ENCODE results near the gene SUGCT.
A peak's percentile ranks its signal among the peaks of the same experiment; 100 is the strongest.

The SUGCT gene

GRCh38 chr7:40197527-40197926, 62.7 kb downstream of the SUGCT start:
- no peak for TF ChIP-seq EZH2phosphoT487 (IDR thresholded peaks at IDR 0.05; ENCODE audit: borderline replicate concordance)
- Histone ChIP-seq H3K36me3 (ENCODE audit: insufficient read depth, low read length) (no peaks in the 10 kb centered on the region), H3K9ac (ENCODE audit: low read depth, low read length, poor library complexity, severe bottlenecking) (no peak overlapping the region), H3K9me3 (ENCODE audit: insufficient read depth, low read depth, low read length) (no peaks in the 10 kb centered on the region), H3K79me2 (ENCODE audit: insufficient read depth, low read length) (no peaks in the 10 kb centered on the region), H4K20me1 (ENCODE audit: insufficient read depth, low read length, poor library complexity, severe bottlenecking) (no peaks in the 10 kb centered on the region), H3K27me3 (ENCODE audit: insufficient read depth, low read length, poor library complexity, severe bottlenecking) (no peaks in the 10 kb centered on the region), H2AFZ (ENCODE audit: low read length) (no peak overlapping the region), H3K4me3 (ENCODE audit: low read length, poor library complexity, severe bottlenecking) (no peak overlapping the region), H3K4me1 (ENCODE audit: insufficient read depth, low read length, poor library complexity, severe bottlenecking) (no peaks in the 10 kb centered on the region), H3K4me2 (ENCODE audit: low read depth, low read length, poor library complexity, severe bottlenecking) (no peak overlapping the region), H3F3A (ENCODE audit: low read depth) (no peaks in the 10 kb centered on the region), H3K9me2 (replicated peaks; ENCODE audit: low read depth, low read length) (no peaks in the 10 kb centered on the region)

- Histone ChIP-seq H3K9me3 (ENCODE audit: insufficient read depth, low read depth, low read length) (no peaks in the 10 kb centered on the region), H3K4me2 (ENCODE audit: low read depth, low read length, poor library complexity, severe bottlenecking) (no peak overlapping the region), H3K4me1 (ENCODE audit: insufficient read depth, low read length, poor library complexity, severe bottlenecking) (no peaks in the 10 kb centered on the region), H3K36me3 (ENCODE audit: insufficient read depth, low read length) (no peaks in the 10 kb centered on the region), H4K20me1 (ENCODE audit: insufficient read depth, low read length, poor library complexity, severe bottlenecking) (no peaks in the 10 kb centered on the region), H3K79me2 (ENCODE audit: insufficient read depth, low read length) (no peaks in the 10 kb centered on the region), H3K9me2 (replicated peaks; ENCODE audit: low read depth, low read length) (no peaks in the 10 kb centered on the region), H3K9ac (ENCODE audit: low read depth, low read length, poor library complexity, severe bottlenecking) (no peak overlapping the region), H3K27me3 (ENCODE audit: insufficient read depth, low read length, poor library complexity, severe bottlenecking) (no peaks in the 10 kb centered on the region), H3F3A (ENCODE audit: low read depth) (no peaks in the 10 kb centered on the region), H2AFZ (ENCODE audit: low read length) (no peak overlapping the region), H3K4me3 (ENCODE audit: low read length, poor library complexity, severe bottlenecking) (no peak overlapping the region)
- TF ChIP-seq EZH2phosphoT487 (IDR thresholded peaks at IDR 0.05; ENCODE audit: borderline replicate concordance), result no peak
- TF ChIP-seq CTCF (conservative IDR thresholded peaks at IDR 0.05; ENCODE audit: low read length), result peak; percentile 55
These were observed 64.4 kb downstream of the SUGCT start for GRCh38 chr7:40199076-40199802.

- no peaks in the 10 kb centered on the region for H3K36me3 ChIP-seq (ENCODE audit: insufficient read depth, low read length)
- H3K9me3 ChIP-seq (ENCODE audit: insufficient read depth, low read depth, low read length), result no peaks in the 10 kb centered on the region
- H3K79me2 ChIP-seq (ENCODE audit: insufficient read depth, low read length), result no peaks in the 10 kb centered on the region
- no peaks in the 10 kb centered on the region for H3K4me1 ChIP-seq (ENCODE audit: insufficient read depth, low read length, poor library complexity, severe bottlenecking)
- H2AFZ ChIP-seq (ENCODE audit: low read length), result no peak overlapping the region
- H3K9ac ChIP-seq (ENCODE audit: low read depth, low read length, poor library complexity, severe bottlenecking), result no peak overlapping the region
- H3K9me2 ChIP-seq (replicated peaks; ENCODE audit: low read depth, low read length), result no peaks in the 10 kb centered on the region
- H3F3A ChIP-seq (ENCODE audit: low read depth), result no peaks in the 10 kb centered on the region
- H4K20me1 ChIP-seq (ENCODE audit: insufficient read depth, low read length, poor library complexity, severe bottlenecking), result no peaks in the 10 kb centered on the region
- H3K27me3 ChIP-seq (ENCODE audit: insufficient read depth, low read length, poor library complexity, severe bottlenecking), result no peaks in the 10 kb centered on the region
- TF ChIP-seq EZH2phosphoT487 (IDR thresholded peaks at IDR 0.05; ENCODE audit: borderline replicate concordance) (no peak), CTCF (conservative IDR thresholded peaks at IDR 0.05; ENCODE audit: low read length) (no peak)
- no peak overlapping the region for H3K4me3 ChIP-seq (ENCODE audit: low read length, poor library complexity, severe bottlenecking)
- no peak overlapping the region for H3K4me2 ChIP-seq (ENCODE audit: low read depth, low read length, poor library complexity, severe bottlenecking)
These were observed 66.0 kb downstream of the SUGCT start for GRCh38 chr7:40200791-40201190.

- Histone ChIP-seq H2AFZ (ENCODE audit: low read length) (no peak overlapping the region), H3K9me2 (replicated peaks; ENCODE audit: low read depth, low read length) (no peaks in the 10 kb centered on the region), H3K27me3 (ENCODE audit: insufficient read depth, low read length, poor library complexity, severe bottlenecking) (no peaks in the 10 kb centered on the region), H4K20me1 (ENCODE audit: insufficient read depth, low read length, poor library complexity, severe bottlenecking) (no peaks in the 10 kb centered on the region), H3F3A (ENCODE audit: low read depth) (no peaks in the 10 kb centered on the region), H3K4me3 (ENCODE audit: low read length, poor library complexity, severe bottlenecking) (no peak overlapping the region), H3K79me2 (ENCODE audit: insufficient read depth, low read length) (no peaks in the 10 kb centered on the region), H3K4me1 (ENCODE audit: insufficient read depth, low read length, poor library complexity, severe bottlenecking) (no peaks in the 10 kb centered on the region), H3K36me3 (ENCODE audit: insufficient read depth, low read length) (no peaks in the 10 kb centered on the region), H3K9me3 (ENCODE audit: insufficient read depth, low read depth, low read length) (no peaks in the 10 kb centered on the region), H3K4me2 (ENCODE audit: low read depth, low read length, poor library complexity, severe bottlenecking) (no peak overlapping the region), H3K9ac (ENCODE audit: low read depth, low read length, poor library complexity, severe bottlenecking) (no peak overlapping the region)
- TF ChIP-seq EZH2phosphoT487 (IDR thresholded peaks at IDR 0.05; ENCODE audit: borderline replicate concordance) (no peak), CTCF (conservative IDR thresholded peaks at IDR 0.05; ENCODE audit: low read length) (no peak)
These were observed 68.0 kb downstream of the SUGCT start for GRCh38 chr7:40202851-40203250.
